ENCODE measurements around the gene L3HYPDH.

DNA sequence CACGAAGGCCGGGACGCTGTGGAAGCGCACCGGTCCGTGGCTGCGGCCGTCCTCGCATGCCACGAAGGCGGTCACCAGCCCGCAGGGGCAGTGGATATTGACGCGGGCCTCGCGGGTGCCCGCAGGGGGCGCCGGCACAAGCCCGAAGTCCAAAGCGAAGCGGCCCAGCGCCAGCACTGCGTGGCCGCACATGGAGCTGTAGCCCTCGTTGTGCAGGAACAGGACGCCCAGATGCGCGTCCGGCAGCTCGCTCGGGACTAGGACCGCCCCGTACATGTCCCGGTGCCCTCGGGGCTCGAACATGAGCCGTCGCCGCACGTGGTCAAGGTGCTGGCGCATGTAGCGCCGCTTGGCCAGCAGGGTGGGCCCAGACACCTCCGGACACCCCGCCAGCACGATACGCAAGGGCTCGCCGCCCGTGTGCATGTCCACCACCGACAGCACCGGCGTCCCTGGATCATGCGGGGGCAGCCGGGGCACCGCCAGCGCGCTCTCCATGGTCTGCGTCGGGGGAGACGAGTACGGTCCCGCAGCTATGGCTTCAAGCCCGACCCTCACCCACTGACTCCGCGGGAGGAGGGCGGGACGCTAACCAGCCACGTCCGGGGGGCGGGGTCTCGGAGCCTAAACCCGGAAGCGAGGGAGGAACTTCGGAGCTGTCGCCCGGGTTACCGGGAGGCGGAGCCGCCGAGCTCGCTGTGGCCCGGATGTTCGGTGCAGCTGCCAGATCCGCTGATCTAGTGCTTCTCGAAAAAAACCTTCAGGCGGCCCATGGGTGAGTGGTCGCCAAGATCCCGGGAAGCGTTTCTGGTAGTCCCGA lies at the start of gene L3HYPDH, which contains the start of gene JKAMP:
- TF ChIP-seq, protein P1, sequence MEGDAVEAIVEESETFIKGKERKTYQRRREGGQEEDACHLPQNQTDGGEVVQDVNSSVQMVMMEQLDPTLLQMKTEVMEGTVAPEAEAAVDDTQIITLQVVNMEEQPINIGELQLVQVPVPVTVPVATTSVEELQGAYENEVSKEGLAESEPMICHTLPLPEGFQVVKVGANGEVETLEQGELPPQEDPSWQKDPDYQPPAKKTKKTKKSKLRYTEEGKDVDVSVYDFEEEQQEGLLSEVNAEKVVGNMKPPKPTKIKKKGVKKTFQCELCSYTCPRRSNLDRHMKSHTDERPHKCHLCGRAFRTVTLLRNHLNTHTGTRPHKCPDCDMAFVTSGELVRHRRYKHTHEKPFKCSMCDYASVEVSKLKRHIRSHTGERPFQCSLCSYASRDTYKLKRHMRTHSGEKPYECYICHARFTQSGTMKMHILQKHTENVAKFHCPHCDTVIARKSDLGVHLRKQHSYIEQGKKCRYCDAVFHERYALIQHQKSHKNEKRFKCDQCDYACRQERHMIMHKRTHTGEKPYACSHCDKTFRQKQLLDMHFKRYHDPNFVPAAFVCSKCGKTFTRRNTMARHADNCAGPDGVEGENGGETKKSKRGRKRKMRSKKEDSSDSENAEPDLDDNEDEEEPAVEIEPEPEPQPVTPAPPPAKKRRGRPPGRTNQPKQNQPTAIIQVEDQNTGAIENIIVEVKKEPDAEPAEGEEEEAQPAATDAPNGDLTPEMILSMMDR (IDR thresholded peaks at IDR 0.05; ENCODE audit: insufficient read depth, low read length), result peak; percentile 51
- TF ChIP-seq, protein P2, sequence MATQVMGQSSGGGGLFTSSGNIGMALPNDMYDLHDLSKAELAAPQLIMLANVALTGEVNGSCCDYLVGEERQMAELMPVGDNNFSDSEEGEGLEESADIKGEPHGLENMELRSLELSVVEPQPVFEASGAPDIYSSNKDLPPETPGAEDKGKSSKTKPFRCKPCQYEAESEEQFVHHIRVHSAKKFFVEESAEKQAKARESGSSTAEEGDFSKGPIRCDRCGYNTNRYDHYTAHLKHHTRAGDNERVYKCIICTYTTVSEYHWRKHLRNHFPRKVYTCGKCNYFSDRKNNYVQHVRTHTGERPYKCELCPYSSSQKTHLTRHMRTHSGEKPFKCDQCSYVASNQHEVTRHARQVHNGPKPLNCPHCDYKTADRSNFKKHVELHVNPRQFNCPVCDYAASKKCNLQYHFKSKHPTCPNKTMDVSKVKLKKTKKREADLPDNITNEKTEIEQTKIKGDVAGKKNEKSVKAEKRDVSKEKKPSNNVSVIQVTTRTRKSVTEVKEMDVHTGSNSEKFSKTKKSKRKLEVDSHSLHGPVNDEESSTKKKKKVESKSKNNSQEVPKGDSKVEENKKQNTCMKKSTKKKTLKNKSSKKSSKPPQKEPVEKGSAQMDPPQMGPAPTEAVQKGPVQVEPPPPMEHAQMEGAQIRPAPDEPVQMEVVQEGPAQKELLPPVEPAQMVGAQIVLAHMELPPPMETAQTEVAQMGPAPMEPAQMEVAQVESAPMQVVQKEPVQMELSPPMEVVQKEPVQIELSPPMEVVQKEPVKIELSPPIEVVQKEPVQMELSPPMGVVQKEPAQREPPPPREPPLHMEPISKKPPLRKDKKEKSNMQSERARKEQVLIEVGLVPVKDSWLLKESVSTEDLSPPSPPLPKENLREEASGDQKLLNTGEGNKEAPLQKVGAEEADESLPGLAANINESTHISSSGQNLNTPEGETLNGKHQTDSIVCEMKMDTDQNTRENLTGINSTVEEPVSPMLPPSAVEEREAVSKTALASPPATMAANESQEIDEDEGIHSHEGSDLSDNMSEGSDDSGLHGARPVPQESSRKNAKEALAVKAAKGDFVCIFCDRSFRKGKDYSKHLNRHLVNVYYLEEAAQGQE (IDR thresholded peaks at IDR 0.05; ENCODE audit: insufficient replicate concordance, low read depth), result peak; percentile 75
- TF ChIP-seq SPI1 (IDR thresholded peaks at IDR 0.05; ENCODE audit: borderline replicate concordance, low read depth), result peak; percentile 72; the same call in 1 of the 2 replicates
- peak; percentile 94 for TF ChIP-seq POLR2AphosphoS5 (IDR thresholded peaks at IDR 0.05; ENCODE audit: low read depth)
- no peak for TF ChIP-seq GABPA (IDR thresholded peaks at IDR 0.05; ENCODE audit: low read depth)

Data from HL-60 (cell line).